ENCODE measurements around the gene UVRAG.

UVRAG gene

DNA sequence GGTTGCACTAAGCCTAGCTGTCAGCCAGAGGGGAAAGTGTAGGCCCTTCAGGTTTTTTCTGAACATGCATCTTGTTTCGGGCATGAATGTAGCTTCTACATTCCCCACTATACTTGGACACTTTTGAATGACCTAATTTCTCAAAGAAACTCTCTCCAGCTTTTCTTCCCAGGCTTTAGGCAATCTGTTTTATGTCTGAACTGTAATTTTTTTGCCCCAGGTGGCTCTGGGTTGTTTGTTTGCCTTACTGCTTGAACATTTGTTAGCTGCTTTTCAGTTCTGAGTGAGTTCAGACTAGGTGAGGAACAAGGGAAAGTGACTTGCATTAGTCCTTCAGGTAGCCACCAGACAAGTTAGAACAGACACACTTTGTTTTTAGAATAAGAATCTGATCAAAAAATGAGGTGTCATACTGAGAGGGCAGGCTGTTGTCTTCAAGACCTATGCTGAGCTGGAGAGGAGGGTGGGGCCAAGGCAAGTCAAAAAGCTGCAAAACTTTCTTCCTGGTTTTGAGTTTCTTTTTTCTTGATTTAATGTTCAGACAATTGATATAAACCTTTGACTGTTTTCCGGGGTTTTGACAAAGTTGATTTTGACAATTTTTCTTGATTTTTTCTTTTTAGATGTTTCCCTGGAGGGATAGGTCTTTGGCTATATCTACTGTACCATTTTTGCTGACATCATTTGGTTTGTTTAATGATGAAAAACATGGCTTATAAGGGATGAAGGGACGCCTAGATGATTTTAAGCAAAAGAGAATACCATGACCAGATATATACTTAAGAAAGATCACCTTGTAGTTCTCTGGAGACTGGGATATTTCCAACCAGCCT is 208.4 kb downstream of the UVRAG start:
- Histone ChIP-seq H3K4me3 (ENCODE audit: insufficient read depth, low read length, poor library complexity, severe bottlenecking) (no peak overlapping the region), H3K27ac (ENCODE audit: low read depth, low read length) (no peak overlapping the region), H3K9me3 (ENCODE audit: insufficient read depth, low read length) (no peaks in the 10 kb centered on the region), H2AFZ (ENCODE audit: low read depth, low read length, severe bottlenecking) (no peak overlapping the region), H3K9ac (ENCODE audit: low read length) (no peak overlapping the region), H3K4me2 (ENCODE audit: low read depth, low read length, poor library complexity, severe bottlenecking) (no peak overlapping the region), H3K9me2 (replicated peaks; ENCODE audit: insufficient read depth, low read length) (no peaks in the 10 kb centered on the region), H3K27me3 (ENCODE audit: low read length) (no peaks in the 10 kb centered on the region), H3K79me2 (ENCODE audit: insufficient read depth, low read length) (no peaks in the 10 kb centered on the region), H4K20me1 (ENCODE audit: low read depth, low read length) (no peaks in the 10 kb centered on the region), H3K36me3 (ENCODE audit: low read length) (peaks cover 12% of the 10 kb centered on the region), H3F3A (ENCODE audit: insufficient read depth) (no peaks in the 10 kb centered on the region)
- no peak for TF ChIP-seq CTCF (IDR thresholded peaks at IDR 0.05; ENCODE audit: insufficient read depth, low read length, poor library complexity, severe bottlenecking)
- no peak for TF ChIP-seq EZH2phosphoT487 (conservative IDR thresholded peaks at IDR 0.05; ENCODE audit: low read length)

DNA sequence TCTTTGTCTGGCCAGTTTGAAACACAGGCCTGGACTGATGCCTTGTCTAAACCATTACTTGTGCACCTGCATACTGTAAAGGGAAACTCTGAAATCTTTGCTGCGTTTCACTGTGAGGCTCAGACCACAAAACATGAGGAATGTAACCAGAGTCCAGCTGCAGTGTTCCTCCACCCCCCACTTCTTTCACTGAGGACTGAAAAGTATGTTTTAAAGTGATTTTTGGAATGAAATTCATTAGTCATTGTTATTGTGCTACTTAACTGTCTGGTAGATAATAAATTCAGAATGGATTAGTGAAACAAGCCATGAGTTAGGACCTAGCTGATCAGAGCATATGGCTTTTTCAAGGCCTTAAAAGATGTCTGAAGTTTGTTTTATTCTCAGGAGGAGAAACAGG is 210.1 kb downstream of the UVRAG start:
- Histone ChIP-seq H3K27ac (ENCODE audit: low read depth, low read length) (no peak overlapping the region), H3K36me3 (ENCODE audit: low read length) (peaks cover 7% of the 10 kb centered on the region; the same call in 1 of the 2 replicates), H3K4me2 (ENCODE audit: low read depth, low read length, poor library complexity, severe bottlenecking) (no peak overlapping the region)

GRCh38 chr11:76025817-76026216 is 210.8 kb downstream of the UVRAG start:
- no peak overlapping the region for H3K9ac ChIP-seq (ENCODE audit: low read length)
- H3K36me3 ChIP-seq (ENCODE audit: low read length): peaks cover 7% of the 10 kb centered on the region; the same call in 1 of the 2 replicates
- no peak overlapping the region for H2AFZ ChIP-seq (ENCODE audit: low read depth, low read length, severe bottlenecking)
- no peaks in the 10 kb centered on the region for H4K20me1 ChIP-seq (ENCODE audit: low read depth, low read length)
- no peaks in the 10 kb centered on the region for H3F3A ChIP-seq (ENCODE audit: insufficient read depth)
- no peak overlapping the region for H3K4me3 ChIP-seq (ENCODE audit: insufficient read depth, low read length, poor library complexity, severe bottlenecking)
- TF ChIP-seq CTCF (IDR thresholded peaks at IDR 0.05; ENCODE audit: insufficient read depth, low read length, poor library complexity, severe bottlenecking) (no peak), EZH2phosphoT487 (conservative IDR thresholded peaks at IDR 0.05; ENCODE audit: low read length) (no peak)
- no peaks in the 10 kb centered on the region for H3K79me2 ChIP-seq (ENCODE audit: insufficient read depth, low read length)
- H3K9me2 ChIP-seq (replicated peaks; ENCODE audit: insufficient read depth, low read length): no peaks in the 10 kb centered on the region
- no peaks in the 10 kb centered on the region for H3K9me3 ChIP-seq (ENCODE audit: insufficient read depth, low read length)
- no peak overlapping the region for H3K27ac ChIP-seq (ENCODE audit: low read depth, low read length)
- no peaks in the 10 kb centered on the region for H3K27me3 ChIP-seq (ENCODE audit: low read length)
- no peak overlapping the region for H3K4me2 ChIP-seq (ENCODE audit: low read depth, low read length, poor library complexity, severe bottlenecking)

More for the DNA sequence above, 210.1 kb downstream of the UVRAG start:
- Histone ChIP-seq H3K27me3 (ENCODE audit: low read length) (no peaks in the 10 kb centered on the region), H3F3A (ENCODE audit: insufficient read depth) (no peaks in the 10 kb centered on the region), H2AFZ (ENCODE audit: low read depth, low read length, severe bottlenecking) (no peak overlapping the region), H3K4me3 (ENCODE audit: insufficient read depth, low read length, poor library complexity, severe bottlenecking) (no peak overlapping the region), H3K9me3 (ENCODE audit: insufficient read depth, low read length) (no peaks in the 10 kb centered on the region), H3K9ac (ENCODE audit: low read length) (no peak overlapping the region), H3K9me2 (replicated peaks; ENCODE audit: insufficient read depth, low read length) (no peaks in the 10 kb centered on the region), H4K20me1 (ENCODE audit: low read depth, low read length) (no peaks in the 10 kb centered on the region), H3K79me2 (ENCODE audit: insufficient read depth, low read length) (no peaks in the 10 kb centered on the region)
- no peak for TF ChIP-seq EZH2phosphoT487 (conservative IDR thresholded peaks at IDR 0.05; ENCODE audit: low read length)
- TF ChIP-seq CTCF (IDR thresholded peaks at IDR 0.05; ENCODE audit: insufficient read depth, low read length, poor library complexity, severe bottlenecking): no peak
